T-helper 1 cell treated with Interleukin-12 subunit alpha and Interleukin-12 subunit beta and Interleukin-4 antibody, amounts not matched to agents 30 μg/mL and 1 μg/mL, for 36 hours (primary cell): ENCODE results near the gene NR5A2.

ENCODE experiments used
- H3K27ac Mint-ChIP-seq: one replicate; pipeline ENCODE4 v1.8.0; 2021; ENCODE audit warnings: mild to moderate bottlenecking, mixed read lengths
- H3K27me3 Mint-ChIP-seq: one replicate; pipeline ENCODE4 v1.8.0; 2021; ENCODE audit warnings: low read depth, mixed read lengths
- H3K36me3 Mint-ChIP-seq: one replicate; pipeline ENCODE4 v1.8.0; 2021; ENCODE audit warnings: low read depth, mixed read lengths
- H3K4me1 Mint-ChIP-seq: one replicate; pipeline ENCODE4 v1.8.0; 2021; ENCODE audit warnings: low read depth, mixed read lengths
- H3K4me3 Mint-ChIP-seq: one replicate; pipeline ENCODE4 v1.8.0; 2021; ENCODE audit warnings: mild to moderate bottlenecking, moderate library complexity, mixed read lengths
- H3K9me3 Mint-ChIP-seq: one replicate; pipeline ENCODE4 v1.8.0; 2021; ENCODE audit warnings: mixed read lengths

NR5A2 gene

DNA sequence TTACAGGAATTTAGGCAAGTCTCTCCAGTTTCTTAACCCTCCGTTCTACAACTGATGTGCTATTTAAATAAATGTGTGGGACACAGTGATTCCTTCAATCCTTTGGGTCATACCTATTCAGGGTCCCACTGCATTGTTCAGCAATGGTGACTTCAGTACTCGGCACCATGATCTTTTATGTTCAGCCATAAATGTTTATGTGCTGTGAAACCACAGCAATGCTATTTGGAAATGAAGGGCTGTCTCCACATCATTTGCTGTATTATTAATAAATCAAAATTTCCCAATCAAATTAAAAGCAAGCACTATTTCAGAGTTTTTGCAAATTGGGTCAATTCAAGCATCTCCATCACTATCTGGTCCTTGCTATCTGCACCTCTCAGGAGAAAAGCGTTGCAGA, 84.8 kb downstream of the NR5A2 start:
- no peaks in the 10 kb centered on the region for H3K9me3 Mint-ChIP-seq
- H3K27ac Mint-ChIP-seq, result no peak overlapping the region
- H3K27me3 Mint-ChIP-seq, result peaks cover 41% of the 10 kb centered on the region
- H3K36me3 Mint-ChIP-seq, result no peaks in the 10 kb centered on the region
- no peaks in the 10 kb centered on the region for H3K4me1 Mint-ChIP-seq
- H3K4me3 Mint-ChIP-seq, result no peak overlapping the region

DNA sequence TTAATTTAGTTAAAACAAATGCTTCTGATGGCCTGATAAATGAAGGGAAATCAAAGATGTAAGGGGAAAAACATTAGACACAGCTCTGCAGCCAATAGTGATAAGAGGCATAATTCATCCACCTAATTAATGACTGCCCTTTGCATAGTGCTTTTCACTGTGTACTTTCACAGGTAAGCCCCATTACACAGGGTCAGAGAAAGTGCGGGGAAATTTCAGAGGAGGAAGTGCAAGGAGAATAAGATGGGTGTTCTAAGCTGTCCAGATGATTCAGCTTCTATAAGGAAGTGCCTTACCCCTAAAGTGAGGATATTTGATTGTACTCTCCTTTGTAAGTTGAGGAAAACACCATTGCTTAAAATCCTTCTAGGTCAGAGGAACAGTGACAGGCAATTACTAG, 88.0 kb downstream of the NR5A2 start:
- H3K27ac Mint-ChIP-seq, result no peak overlapping the region

DNA sequence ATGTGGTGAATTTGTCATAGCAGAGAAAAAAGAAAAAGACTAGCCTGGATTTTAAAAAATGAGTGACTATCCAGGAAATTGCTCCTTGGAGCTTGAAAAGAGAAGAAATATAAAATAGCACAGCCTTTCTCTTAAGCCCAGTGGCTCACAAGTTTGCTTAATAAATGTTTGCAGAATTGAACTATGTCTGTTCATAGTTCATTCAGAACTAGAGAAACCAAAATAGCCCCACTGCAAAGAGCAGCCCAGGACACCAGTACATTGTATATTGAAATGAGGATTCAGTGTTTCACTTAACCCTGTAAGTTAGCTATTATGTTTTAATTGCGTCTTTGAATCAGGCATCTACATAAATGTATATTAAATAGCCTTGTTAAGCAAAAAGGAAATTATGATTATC, 88.8 kb downstream of the NR5A2 start:
- Mint-ChIP-seq H3K36me3 (no peaks in the 10 kb centered on the region), H3K27ac (no peak overlapping the region), H3K4me3 (no peak overlapping the region)

More for the DNA sequence above, 88.0 kb downstream of the NR5A2 start:
- Mint-ChIP-seq H3K27me3 (peaks cover 36% of the 10 kb centered on the region), H3K9me3 (no peaks in the 10 kb centered on the region), H3K4me3 (no peak overlapping the region), H3K4me1 (no peaks in the 10 kb centered on the region), H3K36me3 (no peaks in the 10 kb centered on the region)

DNA sequence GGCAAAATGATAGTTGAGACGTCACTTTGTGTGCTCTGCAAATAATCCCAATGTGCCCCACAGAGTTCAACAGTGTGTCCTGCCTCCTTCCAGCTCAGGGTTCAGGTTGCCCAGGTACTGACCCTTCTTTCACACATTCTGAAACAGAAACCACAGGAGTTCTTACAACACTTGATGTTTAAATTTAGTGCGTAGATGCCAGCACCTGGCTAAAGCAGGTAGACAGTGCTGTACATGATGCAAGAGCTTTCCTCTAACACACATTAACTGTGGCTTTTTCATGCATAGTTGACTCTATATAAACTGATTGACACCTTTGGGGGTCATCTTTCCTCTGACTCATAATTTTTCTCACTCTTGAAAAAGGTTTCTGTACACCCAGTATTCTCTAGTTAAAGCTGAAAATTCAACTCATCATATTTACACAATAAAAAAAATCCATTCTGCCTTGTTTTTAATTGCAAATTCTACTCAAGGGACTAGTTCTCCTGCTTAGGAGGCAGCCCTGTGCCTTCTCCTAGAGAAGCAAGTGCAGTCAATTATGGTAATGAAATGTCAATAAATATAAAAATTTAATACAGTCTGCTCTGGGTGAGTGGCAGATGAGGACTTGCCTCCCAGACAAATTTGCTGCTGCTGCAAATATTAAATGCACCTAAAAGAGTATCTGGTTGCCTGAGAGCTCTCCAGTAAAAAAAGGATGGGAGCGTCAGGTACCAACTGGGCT, 91.4 kb downstream of the NR5A2 start:
- Mint-ChIP-seq H3K9me3 (no peaks in the 10 kb centered on the region), H3K4me1 (no peaks in the 10 kb centered on the region), H3K27me3 (peaks cover 32% of the 10 kb centered on the region), H3K4me3 (no peak overlapping the region), H3K27ac (no peak overlapping the region), H3K36me3 (no peaks in the 10 kb centered on the region)

More for the DNA sequence above, 88.8 kb downstream of the NR5A2 start:
- H3K9me3 Mint-ChIP-seq, result no peaks in the 10 kb centered on the region
- peaks cover 39% of the 10 kb centered on the region for H3K27me3 Mint-ChIP-seq
- no peaks in the 10 kb centered on the region for H3K4me1 Mint-ChIP-seq

DNA sequence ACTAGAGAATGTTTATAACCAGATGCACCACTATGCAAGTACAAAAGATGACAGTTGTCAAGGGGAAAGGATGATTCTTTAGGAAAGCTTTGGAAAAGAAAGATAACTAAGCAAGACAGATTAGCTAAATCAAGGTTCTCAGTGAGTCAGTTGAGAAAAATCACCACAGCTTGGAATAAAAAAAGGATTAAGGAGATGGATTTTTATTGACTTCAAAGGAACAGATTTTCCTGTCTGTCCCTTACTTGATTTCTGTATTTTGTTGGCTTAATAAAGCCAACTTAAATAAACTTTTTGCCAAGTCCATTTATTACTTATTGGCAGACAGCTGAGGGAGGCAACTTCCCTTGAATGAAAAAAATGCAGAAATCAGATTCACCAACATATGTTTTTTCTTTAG, 93.9 kb downstream of the NR5A2 start:
- peaks cover 21% of the 10 kb centered on the region for H3K27me3 Mint-ChIP-seq
- H3K36me3 Mint-ChIP-seq, result no peaks in the 10 kb centered on the region
- H3K9me3 Mint-ChIP-seq, result no peaks in the 10 kb centered on the region
- no peak overlapping the region for H3K27ac Mint-ChIP-seq
- H3K4me1 Mint-ChIP-seq, result no peaks in the 10 kb centered on the region
- no peak overlapping the region for H3K4me3 Mint-ChIP-seq

DNA sequence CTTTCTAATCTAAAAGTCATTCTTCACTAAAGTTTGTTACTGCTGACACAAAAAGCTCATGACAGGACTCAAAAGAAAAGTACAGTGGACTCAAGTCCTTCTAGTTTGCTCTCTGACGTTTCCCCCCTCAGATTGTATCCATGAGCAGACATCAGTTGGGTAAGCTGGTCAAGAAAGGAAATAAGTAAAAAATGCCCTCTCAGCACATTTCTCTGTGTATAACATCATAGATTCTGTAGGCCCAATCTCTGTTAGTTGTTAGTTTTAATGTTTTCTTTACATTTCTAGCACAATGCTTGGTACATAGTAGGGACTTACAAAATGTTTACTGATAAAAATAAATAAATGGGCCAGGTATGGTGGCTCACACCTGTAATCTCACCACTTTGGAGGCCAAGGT, 96.8 kb downstream of the NR5A2 start:
- no peak overlapping the region for H3K27ac Mint-ChIP-seq
- H3K4me1 Mint-ChIP-seq, result peaks cover 5% of the 10 kb centered on the region
- no peaks in the 10 kb centered on the region for H3K36me3 Mint-ChIP-seq
- H3K27me3 Mint-ChIP-seq, result peaks cover 21% of the 10 kb centered on the region
- H3K4me3 Mint-ChIP-seq, result no peak overlapping the region
- no peaks in the 10 kb centered on the region for H3K9me3 Mint-ChIP-seq

DNA sequence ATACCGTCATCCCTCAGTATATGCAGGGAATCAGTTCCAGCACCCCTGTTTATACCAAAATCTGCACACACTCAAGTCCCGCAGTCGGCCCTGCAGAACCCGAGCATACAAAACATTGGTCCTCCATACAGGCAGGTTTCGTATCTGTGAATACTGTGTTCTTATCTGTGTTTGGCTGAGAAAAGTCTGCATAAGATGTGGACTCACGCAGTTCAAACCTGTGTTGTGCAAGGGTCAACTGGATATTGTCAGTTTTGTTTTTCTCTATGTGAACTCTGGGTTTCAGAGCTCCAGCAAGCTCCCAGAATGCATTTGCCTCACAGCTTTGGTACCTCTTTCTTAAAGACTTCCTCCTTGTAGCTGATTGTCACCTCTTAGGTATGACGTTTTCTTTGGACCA, 100.6 kb downstream of the NR5A2 start:
- peaks cover 25% of the 10 kb centered on the region for H3K4me1 Mint-ChIP-seq
- H3K36me3 Mint-ChIP-seq, result no peaks in the 10 kb centered on the region
- H3K4me3 Mint-ChIP-seq, result no peak overlapping the region
- H3K9me3 Mint-ChIP-seq, result no peaks in the 10 kb centered on the region
- H3K27ac Mint-ChIP-seq, result no peak overlapping the region
- H3K27me3 Mint-ChIP-seq, result peaks cover 11% of the 10 kb centered on the region

DNA sequence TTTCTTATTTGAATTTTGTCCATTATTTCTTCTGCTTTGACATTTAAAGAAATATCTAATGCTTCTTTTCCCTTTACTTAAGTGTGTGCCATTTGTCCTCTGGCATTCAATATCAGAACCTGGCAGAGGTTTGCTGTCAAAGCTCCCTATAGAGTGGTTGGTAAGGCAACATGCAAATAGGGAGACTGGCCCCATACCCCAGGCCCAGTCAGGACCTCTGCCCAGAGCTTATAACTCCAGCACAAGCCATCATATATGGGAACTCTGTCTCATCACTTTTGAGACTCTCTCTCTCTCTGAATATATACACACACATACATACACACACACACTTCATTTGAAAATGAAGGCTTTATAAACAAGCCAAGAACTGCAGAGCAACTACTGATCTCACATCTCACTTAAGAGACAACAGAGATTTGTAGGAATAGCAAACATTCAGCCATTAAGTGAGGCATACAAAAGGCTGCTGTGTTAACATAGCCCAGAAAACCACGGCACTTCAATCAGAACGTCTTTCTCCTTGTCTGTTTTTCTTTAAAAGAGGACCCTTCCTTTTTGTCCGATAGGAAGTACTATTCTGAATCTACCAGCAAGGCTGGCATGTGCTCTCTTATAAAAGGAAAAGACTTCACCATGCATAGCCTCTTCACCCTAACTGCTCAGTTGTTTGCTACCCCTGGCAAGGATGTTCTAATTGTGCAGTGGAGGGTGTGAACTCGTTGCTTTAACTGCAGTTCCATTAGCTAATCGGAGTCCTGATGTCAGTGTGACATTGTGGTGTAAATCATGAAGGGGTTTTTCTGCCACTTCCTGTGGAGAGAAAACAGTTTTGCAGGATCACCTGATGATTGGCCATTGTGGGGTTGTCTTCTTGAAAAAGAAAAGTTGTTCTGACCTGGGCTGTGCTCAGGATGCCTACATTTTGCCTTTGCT, 101.7 kb downstream of the NR5A2 start:
- H3K27me3 Mint-ChIP-seq, result peaks cover 10% of the 10 kb centered on the region
- no peaks in the 10 kb centered on the region for H3K36me3 Mint-ChIP-seq
- no peaks in the 10 kb centered on the region for H3K9me3 Mint-ChIP-seq
- H3K4me1 Mint-ChIP-seq, result peaks cover 25% of the 10 kb centered on the region
- H3K4me3 Mint-ChIP-seq, result peak overlapping the region; percentile 29
- peak overlapping the region; percentile 67 for H3K27ac Mint-ChIP-seq

DNA sequence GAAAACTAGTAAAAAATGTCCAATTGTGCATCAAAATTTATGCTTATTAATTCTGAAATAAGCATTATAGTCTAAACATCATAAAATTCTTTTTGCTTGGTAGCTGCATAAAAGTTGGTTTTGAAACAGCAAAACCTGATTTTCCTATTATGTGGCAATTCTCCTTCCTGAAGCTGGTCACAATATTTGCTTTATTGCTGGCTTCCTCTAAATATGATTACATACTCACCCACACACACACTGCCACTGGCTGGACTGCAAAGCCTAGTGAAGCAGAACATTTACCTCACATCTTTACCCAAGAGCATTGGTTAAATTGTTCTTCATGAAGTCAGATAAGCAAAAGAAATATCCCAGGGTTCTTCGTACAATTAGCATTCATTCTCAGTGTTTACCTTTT, 103.0 kb downstream of the NR5A2 start:
- H3K9me3 Mint-ChIP-seq, result no peaks in the 10 kb centered on the region
- H3K4me3 Mint-ChIP-seq, result no peak overlapping the region
- no peak overlapping the region for H3K27ac Mint-ChIP-seq
- peaks cover 25% of the 10 kb centered on the region for H3K4me1 Mint-ChIP-seq
- H3K36me3 Mint-ChIP-seq, result no peaks in the 10 kb centered on the region
- peaks cover 11% of the 10 kb centered on the region for H3K27me3 Mint-ChIP-seq

DNA sequence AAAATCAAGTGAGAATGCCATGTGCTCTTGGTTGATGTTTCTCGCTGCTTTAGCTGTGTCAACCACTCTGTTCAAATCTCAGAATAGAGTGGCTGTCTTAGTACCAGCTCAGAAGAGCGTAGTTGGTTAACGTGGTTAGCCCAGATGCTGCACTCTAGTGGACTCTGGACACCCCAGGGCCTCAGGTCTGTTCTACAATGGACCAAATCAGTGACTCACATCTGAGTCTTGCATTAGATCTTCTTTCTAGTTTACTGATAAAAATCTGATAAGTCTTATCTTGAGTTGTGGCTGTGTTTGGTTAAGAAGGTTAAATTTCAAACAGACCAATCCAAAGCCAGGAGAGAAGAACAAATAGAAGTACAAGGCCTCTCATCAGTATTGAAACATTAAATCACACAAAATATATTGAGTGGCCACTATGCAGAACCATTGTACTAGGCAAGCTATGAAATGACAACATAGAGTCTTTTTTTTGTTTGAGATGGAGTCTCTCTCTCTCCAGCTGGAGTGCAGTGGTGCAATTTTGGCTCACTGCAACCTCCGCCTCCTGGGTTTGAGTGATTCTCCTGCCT, 104.1 kb downstream of the NR5A2 start:
- Mint-ChIP-seq H3K4me3 (no peak overlapping the region), H3K36me3 (no peaks in the 10 kb centered on the region), H3K4me1 (peaks cover 25% of the 10 kb centered on the region), H3K27ac (no peak overlapping the region), H3K27me3 (peaks cover 11% of the 10 kb centered on the region), H3K9me3 (no peaks in the 10 kb centered on the region)

DNA sequence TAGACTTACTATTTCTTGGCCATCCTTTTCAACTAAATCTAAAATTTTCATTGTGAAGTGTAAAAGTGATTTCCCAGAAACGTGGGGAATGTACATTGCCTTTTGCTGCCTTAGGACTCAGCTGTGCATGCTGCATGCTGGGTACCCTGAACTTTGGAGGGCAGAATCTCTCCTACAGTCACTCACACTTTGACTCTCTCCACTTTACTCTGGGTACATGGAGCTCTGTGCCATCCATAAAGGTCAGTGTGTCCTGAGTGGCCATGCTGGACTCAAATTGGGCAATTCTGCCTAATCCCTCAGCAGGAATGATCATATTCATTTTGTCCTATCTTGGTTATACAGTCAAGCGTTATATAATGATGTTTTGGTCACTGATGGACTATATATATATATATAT, 105.6 kb downstream of the NR5A2 start:
- H3K27ac Mint-ChIP-seq, result no peak overlapping the region
- H3K4me1 Mint-ChIP-seq, result peaks cover 25% of the 10 kb centered on the region
- no peaks in the 10 kb centered on the region for H3K36me3 Mint-ChIP-seq
- H3K4me3 Mint-ChIP-seq, result no peak overlapping the region
- H3K9me3 Mint-ChIP-seq, result no peaks in the 10 kb centered on the region
- peaks cover 14% of the 10 kb centered on the region for H3K27me3 Mint-ChIP-seq

DNA sequence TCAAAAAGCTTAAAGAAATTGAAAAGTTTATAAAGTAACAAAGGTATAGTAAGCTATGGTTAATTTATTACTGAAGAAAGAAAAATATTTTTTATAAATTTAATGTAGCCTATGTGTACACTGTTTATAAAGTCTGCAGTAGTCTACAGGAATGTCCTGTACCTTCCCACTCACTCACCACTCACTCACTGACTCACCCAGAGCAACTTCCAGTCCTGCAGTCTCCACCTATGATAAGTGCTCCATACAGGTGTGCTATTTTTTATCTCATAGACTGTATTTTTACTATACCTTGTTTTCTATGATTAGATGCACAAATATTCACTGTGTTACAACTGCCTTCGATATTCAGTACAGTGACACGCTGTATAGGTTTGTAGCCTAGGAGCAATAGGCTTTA, 106.6 kb downstream of the NR5A2 start:
- Mint-ChIP-seq H3K36me3 (no peaks in the 10 kb centered on the region), H3K4me3 (no peak overlapping the region), H3K4me1 (peaks cover 22% of the 10 kb centered on the region), H3K27ac (no peak overlapping the region), H3K9me3 (no peaks in the 10 kb centered on the region), H3K27me3 (peaks cover 21% of the 10 kb centered on the region)

DNA sequence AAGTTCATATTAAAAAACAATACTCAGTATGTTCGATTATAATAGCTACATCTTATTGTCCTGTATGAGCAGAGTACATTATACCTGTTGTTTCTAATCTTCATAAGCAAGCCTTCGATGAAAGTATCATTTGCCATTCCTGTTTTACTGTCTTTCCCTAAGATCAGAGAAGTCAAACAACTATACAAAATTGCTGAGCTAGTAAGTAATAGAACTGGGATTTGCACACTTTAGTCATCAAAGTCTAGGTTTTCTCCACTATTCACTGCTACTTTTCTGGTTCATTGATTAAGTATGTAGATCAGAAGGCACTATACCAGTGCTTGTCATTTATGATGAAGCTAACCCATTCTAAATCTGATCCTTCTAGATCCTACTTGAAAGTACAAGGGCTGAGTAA, 108.9 kb downstream of the NR5A2 start:
- no peak overlapping the region for H3K4me3 Mint-ChIP-seq
- H3K4me1 Mint-ChIP-seq, result peaks cover 8% of the 10 kb centered on the region
- H3K36me3 Mint-ChIP-seq, result no peaks in the 10 kb centered on the region
- no peak overlapping the region for H3K27ac Mint-ChIP-seq
- peaks cover 16% of the 10 kb centered on the region for H3K27me3 Mint-ChIP-seq
- H3K9me3 Mint-ChIP-seq, result no peaks in the 10 kb centered on the region

DNA sequence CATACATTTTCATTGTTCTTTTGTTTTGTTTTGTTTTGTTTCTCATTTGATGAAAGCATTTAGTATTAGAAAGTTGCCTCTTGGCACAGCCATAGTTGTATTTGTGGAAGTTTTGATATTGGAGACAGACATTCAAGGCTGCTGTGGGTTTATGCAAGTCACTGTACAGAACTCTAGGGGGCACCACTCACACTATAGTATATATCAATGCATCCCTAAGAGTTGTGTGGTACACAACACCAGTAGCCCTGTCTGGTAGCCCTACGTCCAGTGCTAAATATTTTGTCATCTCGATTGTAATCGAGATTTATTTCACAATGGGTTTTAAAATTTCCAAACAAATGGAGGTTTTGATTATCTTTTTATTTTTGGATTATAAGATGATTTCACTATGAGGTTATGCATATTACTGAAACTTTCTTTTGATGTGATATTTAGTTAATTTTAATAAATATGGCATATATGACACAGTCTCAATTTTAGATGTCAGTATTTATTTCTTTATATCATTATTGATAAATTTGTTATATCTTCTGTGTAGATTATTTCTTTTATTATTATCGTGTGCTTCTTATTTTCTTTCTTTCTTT, 112.2 kb downstream of the NR5A2 start:
- Mint-ChIP-seq H3K9me3 (no peaks in the 10 kb centered on the region), H3K4me1 (peaks cover 15% of the 10 kb centered on the region), H3K4me3 (no peak overlapping the region), H3K36me3 (peaks cover 2% of the 10 kb centered on the region), H3K27me3 (peaks cover 13% of the 10 kb centered on the region), H3K27ac (no peak overlapping the region)
